Mesenchymal stem cell (in vitro differentiated cells and primary cell): Measurements from ENCODE around the gene DPY19L2.
"Not testable (repeated sequence)": the region's sequence is repeated elsewhere in the genome, so short reads cannot be mapped to it uniquely, and the experiment has no call there.

Experiments used
- DNase-seq: peaks from one replicate; pipeline ENCODE4 v3.0.0-alpha.2; 2013
- H2AFZ ChIP-seq: one replicate; pipeline ENCODE4 v1.6.1; 2013; ENCODE audit warnings: low read depth, mild to moderate bottlenecking, control low read depth, inconsistent platforms, low read length, moderate library complexity
- H2AK5ac ChIP-seq: 2 replicates; pipeline ENCODE4 v1.6.1; 2013; ENCODE audit warnings: low read length, moderate library complexity, mild to moderate bottlenecking, inconsistent platforms; ENCODE audit not compliant: severe bottlenecking
- H2BK120ac ChIP-seq: one replicate; pipeline ENCODE4 v1.6.1; 2013; ENCODE audit warnings: low read depth, mild to moderate bottlenecking, inconsistent platforms, low read length, moderate library complexity
- H2BK12ac ChIP-seq, 2 experiments: one replicate each; pipeline ENCODE4 v1.6.1; 2013; ENCODE audit warnings: inconsistent platforms in 2 of 2, low read length in 2 of 2, mild to moderate bottlenecking in 2 of 2, moderate library complexity in 2 of 2, control low read depth in 1 of 2
- H2BK15ac ChIP-seq: one replicate; pipeline ENCODE4 v1.6.1; 2013; ENCODE audit warnings: mild to moderate bottlenecking, low read depth, inconsistent platforms; ENCODE audit not compliant: poor library complexity, severe bottlenecking
- H2BK5ac ChIP-seq: 2 replicates; pipeline ENCODE4 v1.6.1; 2013; ENCODE audit warnings: low read depth, mild to moderate bottlenecking, low read length, control low read depth, inconsistent platforms; ENCODE audit not compliant: poor library complexity, severe bottlenecking
- H3K14ac ChIP-seq, 2 experiments: one replicate each; pipeline ENCODE4 v1.6.1; 2013; ENCODE audit warnings: inconsistent platforms in 2 of 2, low read length in 2 of 2, control low read depth in 1 of 2, mild to moderate bottlenecking in 1 of 2, moderate library complexity in 1 of 2
- H3K18ac ChIP-seq, 2 experiments: one replicate each; pipeline ENCODE4 v1.6.1; 2013; ENCODE audit warnings: inconsistent platforms in 2 of 2, low read length in 2 of 2, control low read depth in 1 of 2, low read depth in 1 of 2, mild to moderate bottlenecking in 1 of 2
- H3K23ac ChIP-seq, 2 experiments: one replicate each; pipeline ENCODE4 v1.6.1; 2013; ENCODE audit warnings: inconsistent platforms in 2 of 2, low read length in 2 of 2, mild to moderate bottlenecking in 2 of 2, moderate library complexity in 2 of 2, control low read depth in 1 of 2
- H3K27ac ChIP-seq: 2 replicates; pipeline ENCODE4 v1.5.1; 2013; ENCODE audit warnings: mild to moderate bottlenecking, moderate library complexity, low read length, control low read depth, inconsistent platforms; ENCODE audit not compliant: poor library complexity, severe bottlenecking
- H3K27me3 ChIP-seq, 2 experiments: 2 replicates each; pipeline versions ENCODE4 v1.6.1 to v1.7.0; 2013; ENCODE audit warnings: low read length in 2 of 2, mild to moderate bottlenecking in 2 of 2, moderate library complexity in 2 of 2, control low read depth in 1 of 2, inconsistent platforms in 1 of 2; ENCODE audit not compliant: control insufficient read depth in 1 of 2, insufficient read depth in 1 of 2
- H3K36me3 ChIP-seq, 2 experiments: 2 replicates each; pipeline versions ENCODE4 v1.6.1 to v1.7.0; 2013; ENCODE audit warnings: low read length in 2 of 2, control low read depth in 1 of 2, inconsistent platforms in 1 of 2, low read depth in 1 of 2, mild to moderate bottlenecking in 1 of 2; ENCODE audit not compliant: insufficient read depth in 2 of 2, control insufficient read depth in 1 of 2
- H3K4ac ChIP-seq, 2 experiments: one replicate each; pipeline ENCODE4 v1.6.1; 2013; ENCODE audit warnings: inconsistent platforms in 2 of 2, low read length in 2 of 2, mild to moderate bottlenecking in 2 of 2, moderate library complexity in 2 of 2, control low read depth in 1 of 2, low read depth in 1 of 2
- H3K4me1 ChIP-seq: 2 replicates; pipeline ENCODE4 v1.6.1; 2013; ENCODE audit warnings: low read depth, low read length, control low read depth; ENCODE audit not compliant: control insufficient read depth, insufficient read depth
- H3K4me2 ChIP-seq: 2 replicates; pipeline ENCODE4 v1.6.1; 2013; ENCODE audit warnings: low read length, mild to moderate bottlenecking, inconsistent platforms; ENCODE audit not compliant: poor library complexity, severe bottlenecking
- H3K4me3 ChIP-seq, 2 experiments: 2 replicates each; pipeline versions ENCODE4 v1.5.1 to v1.7.0; 2013; ENCODE audit warnings: low read length in 2 of 2, mild to moderate bottlenecking in 2 of 2, control low read depth in 1 of 2, low read depth in 1 of 2; ENCODE audit not compliant: insufficient read depth in 1 of 2
- H3K79me1 ChIP-seq: replicated peaks from 2 replicates; pipeline ENCODE4 v1.6.1; 2013; ENCODE audit warnings: mild to moderate bottlenecking, control low read depth, low read length, inconsistent platforms; ENCODE audit not compliant: poor library complexity, severe bottlenecking
- H3K9ac ChIP-seq: 2 replicates; pipeline ENCODE4 v1.7.0; 2013; ENCODE audit warnings: mild to moderate bottlenecking, low read length, moderate library complexity
- H3K9me3 ChIP-seq: 2 replicates; pipeline ENCODE4 v1.7.0; 2013; ENCODE audit warnings: mild to moderate bottlenecking, low read length; ENCODE audit not compliant: control insufficient read depth
- H4K8ac ChIP-seq: one replicate; pipeline ENCODE4 v1.6.1; 2013; ENCODE audit warnings: inconsistent platforms, mild to moderate bottlenecking, low read length, moderate library complexity
- H4K91ac ChIP-seq: one replicate; pipeline ENCODE4 v1.6.1; 2013; ENCODE audit warnings: mild to moderate bottlenecking, low read length, inconsistent platforms
- WGBS: methylation state at CpG from one replicate; pipeline ENCODE4 v1.1.7; 2013; ENCODE audit warnings: mixed read lengths; 5-methylcytosine and 5-hydroxymethylcytosine counted together

The DPY19L2 gene

GRCh38 chr12:63624258-63624657 is 44.0 kb downstream of the DPY19L2 start:
- not testable (repeated sequence) for H3K27ac ChIP-seq, H4K91ac ChIP-seq, H4K8ac ChIP-seq, H3K9me3 ChIP-seq, H3K14ac ChIP-seq, H2BK12ac ChIP-seq, H2AFZ ChIP-seq, H2AK5ac ChIP-seq, H2BK15ac ChIP-seq, H3K4me3 ChIP-seq, DNase-seq, H3K36me3 ChIP-seq, H3K4me1 ChIP-seq, H2BK5ac ChIP-seq, H3K4ac ChIP-seq, H3K79me1 ChIP-seq, H3K9ac ChIP-seq, H3K4me2 ChIP-seq, H3K18ac ChIP-seq, H3K27me3 ChIP-seq, H2BK120ac ChIP-seq, H3K23ac ChIP-seq
- WGBS, result 100% methylated on average over 2 of the region's 4 CpGs

GRCh38 chr12:63615544-63615943 is 52.7 kb downstream of the DPY19L2 start:
- not testable (repeated sequence) for H3K4me1 ChIP-seq, H2BK12ac ChIP-seq, H3K18ac ChIP-seq, H2BK120ac ChIP-seq, H3K36me3 ChIP-seq, H3K79me1 ChIP-seq, H2BK5ac ChIP-seq, H4K91ac ChIP-seq, H2BK15ac ChIP-seq, H3K27ac ChIP-seq, H3K9me3 ChIP-seq, H3K23ac ChIP-seq, H2AFZ ChIP-seq, H3K27me3 ChIP-seq, DNase-seq, H2AK5ac ChIP-seq, H3K9ac ChIP-seq, H3K14ac ChIP-seq, H3K4me2 ChIP-seq, H3K4ac ChIP-seq, H4K8ac ChIP-seq, H3K4me3 ChIP-seq
- WGBS, result no CpG with 5 or more reads among the region's 1 CpG

GRCh38 chr12:63611285-63611684 is 57.0 kb downstream of the DPY19L2 start:
- not testable (repeated sequence) for H3K9ac ChIP-seq, H2AFZ ChIP-seq, H4K91ac ChIP-seq, H2BK15ac ChIP-seq, H3K4me1 ChIP-seq, H3K23ac ChIP-seq, H3K4me3 ChIP-seq, H3K36me3 ChIP-seq, H3K14ac ChIP-seq, H2BK12ac ChIP-seq, DNase-seq, H3K79me1 ChIP-seq, H3K18ac ChIP-seq, H3K27ac ChIP-seq, H3K9me3 ChIP-seq, H3K4me2 ChIP-seq, H2AK5ac ChIP-seq, H2BK5ac ChIP-seq, H3K27me3 ChIP-seq, H3K4ac ChIP-seq, H2BK120ac ChIP-seq, H4K8ac ChIP-seq
- WGBS, result no CpG with 5 or more reads among the region's 2 CpGs

GRCh38 chr12:63609281-63609680 is 59.0 kb downstream of the DPY19L2 start:
- not testable (repeated sequence) for H3K4me1 ChIP-seq, H3K23ac ChIP-seq, H3K14ac ChIP-seq, H2BK120ac ChIP-seq, H2AFZ ChIP-seq, H2BK5ac ChIP-seq, H4K91ac ChIP-seq, DNase-seq, H3K27me3 ChIP-seq, H2BK12ac ChIP-seq, H3K18ac ChIP-seq, H3K4ac ChIP-seq, H3K9ac ChIP-seq, H2BK15ac ChIP-seq, H4K8ac ChIP-seq, H2AK5ac ChIP-seq, H3K27ac ChIP-seq, H3K36me3 ChIP-seq, H3K4me3 ChIP-seq, H3K9me3 ChIP-seq, H3K79me1 ChIP-seq, H3K4me2 ChIP-seq
